HG03064 (cell line): Measurements from ENCODE around the gene PTPRO.

Source experiments
- ATAC-seq: cut with Tn5 transposase; IDR thresholded peaks from one replicate; pipeline ENCODE4 v1.9.1; 2021; ENCODE audit warnings: low read depth; ENCODE audit not compliant: unreplicated experiment

The PTPRO gene

DNA sequence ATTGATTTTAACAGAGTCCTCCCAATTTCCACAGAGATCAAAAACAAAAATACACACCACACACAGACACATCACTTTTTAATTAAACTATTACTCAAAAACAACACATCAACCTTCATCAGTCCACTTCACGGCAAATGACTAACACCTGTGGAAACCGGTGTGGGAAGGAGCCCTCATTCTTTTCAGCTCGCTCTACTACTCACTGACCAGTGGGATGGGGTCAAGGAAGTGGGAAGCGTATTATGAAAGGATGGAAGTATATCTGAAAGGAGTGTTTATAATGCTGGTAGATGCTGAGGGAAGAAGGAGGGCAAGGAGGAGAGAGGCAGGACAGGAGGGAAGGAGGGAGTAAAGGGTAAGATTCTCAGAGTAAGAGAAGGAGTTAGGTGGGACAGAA is 310.4 kb downstream of the PTPRO start:
- no peak for ATAC-seq

- no peak for ATAC-seq
Measured at GRCh38 chr12:15633201-15633600, 310.9 kb downstream of the PTPRO start.

DNA sequence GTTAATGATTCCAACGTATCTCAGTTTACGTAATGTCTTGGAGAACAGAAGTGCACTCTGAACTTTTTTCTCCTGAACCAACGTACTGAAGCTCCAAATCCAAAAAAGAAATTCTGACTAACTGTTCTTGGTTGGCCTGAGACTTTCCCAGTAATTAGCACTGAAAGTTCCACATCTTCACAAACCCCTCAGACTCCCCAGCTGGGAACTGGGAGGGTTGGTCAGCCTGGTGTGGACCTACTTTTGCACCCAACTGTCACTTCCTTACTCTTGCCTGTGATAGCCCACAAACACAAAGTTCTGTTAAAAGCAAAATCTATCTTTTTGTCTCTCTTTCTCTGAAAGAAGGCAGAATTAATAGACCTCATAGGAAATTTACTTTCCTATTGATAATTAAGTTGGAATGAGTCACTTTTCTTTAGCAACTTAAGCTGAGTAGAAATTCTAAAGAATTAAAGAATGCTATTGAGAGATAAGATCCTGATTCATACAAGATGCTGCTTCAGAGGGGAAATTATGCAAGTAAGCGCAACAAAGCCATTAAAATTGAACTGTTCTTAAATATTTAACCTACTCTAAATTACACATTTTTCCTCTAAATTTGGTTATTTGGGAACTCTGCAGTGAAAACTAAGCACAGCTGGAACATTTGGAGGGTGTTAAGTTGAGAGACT is 311.8 kb downstream of the PTPRO start:
- no peak for ATAC-seq

DNA sequence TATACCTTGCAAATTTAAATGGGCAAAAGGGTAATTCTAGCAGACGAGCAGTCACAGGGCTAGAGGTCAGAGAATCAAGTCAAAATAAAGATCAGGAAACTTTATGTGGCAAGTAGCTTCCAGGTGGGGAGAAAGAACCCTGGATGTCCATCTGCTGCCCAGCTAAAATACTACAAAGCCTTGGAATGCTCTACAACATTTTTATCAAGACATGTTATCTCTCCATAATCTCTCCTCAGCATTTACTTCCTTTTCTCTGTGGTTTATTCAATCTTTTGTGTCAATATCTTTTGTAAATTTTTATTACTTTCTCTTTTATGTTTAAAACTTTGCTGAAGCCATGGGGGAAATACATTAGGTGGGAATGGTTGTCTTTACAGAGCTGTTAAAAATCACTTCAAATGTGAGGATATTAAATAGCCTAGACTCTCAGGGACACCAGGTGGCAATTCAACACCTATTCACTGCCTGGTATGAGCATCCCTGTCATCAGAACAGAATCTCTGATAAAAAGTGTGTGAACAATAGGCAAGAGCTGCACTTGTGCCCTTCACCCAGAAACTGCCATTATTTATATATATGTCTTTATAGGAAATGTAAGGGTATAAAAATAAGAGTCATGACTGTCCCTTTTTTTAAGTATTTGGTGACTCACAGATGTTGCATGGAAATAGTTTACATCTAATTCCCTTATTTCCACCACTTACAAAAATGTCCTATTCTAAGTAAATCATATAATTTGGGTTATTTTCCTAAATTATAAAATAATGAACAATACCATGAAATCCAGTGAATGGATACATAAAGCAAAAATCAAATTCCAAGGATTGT is 314.0 kb downstream of the PTPRO start:
- no peak for ATAC-seq

DNA sequence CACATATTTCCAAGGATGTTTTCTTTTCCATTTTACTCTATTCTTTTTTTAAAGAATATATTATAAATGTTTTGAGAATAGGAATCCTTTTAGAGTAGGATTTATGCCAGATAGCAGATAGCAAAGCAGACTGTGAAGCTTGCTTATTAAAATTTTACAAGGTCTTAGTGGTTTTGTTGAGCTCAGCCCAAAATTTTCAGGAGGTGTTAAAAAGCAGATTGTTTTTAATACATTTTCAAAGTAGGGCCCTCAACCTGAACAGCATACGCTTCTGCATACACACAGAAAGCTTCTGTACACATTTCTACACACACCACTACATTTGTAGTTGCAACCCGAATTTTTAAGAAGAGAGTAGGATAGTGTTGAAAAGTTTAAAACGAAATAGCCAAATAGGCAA is 315.9 kb downstream of the PTPRO start:
- ATAC-seq: no peak

DNA sequence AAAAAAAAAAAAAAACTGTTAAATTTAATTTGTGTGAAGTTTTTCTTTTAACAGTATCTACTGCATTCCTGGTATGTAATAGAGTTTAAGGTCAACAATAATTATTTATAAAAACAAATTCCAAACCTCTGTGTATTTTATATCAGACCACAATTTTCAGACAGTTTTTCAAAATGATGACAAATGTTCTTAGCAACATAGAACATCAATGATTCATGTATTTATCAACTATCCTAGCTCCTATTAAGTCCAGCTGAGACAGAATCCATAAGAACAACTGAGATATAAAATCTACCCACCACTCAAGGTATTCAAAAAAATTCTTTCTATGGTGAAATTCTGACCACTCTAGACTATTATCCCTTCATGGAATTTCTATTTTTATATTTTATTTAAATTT is 322.4 kb downstream of the PTPRO start:
- no peak for ATAC-seq

DNA sequence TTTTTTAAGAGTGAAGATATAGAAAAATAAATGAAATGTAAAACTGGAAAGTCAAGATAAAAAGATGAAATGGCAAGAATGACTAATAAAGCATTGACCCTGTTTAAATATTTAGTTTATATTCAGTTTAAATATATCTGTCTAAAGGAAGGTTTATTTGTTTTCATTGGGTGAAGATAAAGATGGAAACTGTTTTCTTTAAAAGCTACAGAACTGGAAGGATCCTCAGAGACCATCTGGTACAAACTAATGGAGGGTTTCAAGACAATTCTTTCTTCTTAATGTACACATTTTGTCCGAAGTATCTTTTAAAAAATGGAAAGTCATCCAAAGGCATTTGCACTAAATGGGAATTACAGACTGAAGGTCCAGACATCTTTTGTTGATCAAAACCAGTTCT is 324.3 kb downstream of the PTPRO start:
- no peak for ATAC-seq
